ENCODE results near the gene BUD23.

The BUD23 gene

GRCh38 chr7:73678862-73679261, 4.5 kb upstream of the BUD23 start:
- Histone ChIP-seq H4K20me1 (peaks cover 72% of the 10 kb centered on the region), H3K36me3 (peaks cover 33% of the 10 kb centered on the region), H3K4me2 (no peak overlapping the region), H3K9me3 (no peaks in the 10 kb centered on the region), H3K27me3 (no peaks in the 10 kb centered on the region), H3K4me1 (peaks cover 31% of the 10 kb centered on the region), H3K4me3 (no peak overlapping the region), H3K9ac (no peak overlapping the region), H3K27ac (no peak overlapping the region)
- no peak for TF ChIP-seq Cebpa-rat (IDR thresholded peaks at IDR 0.05)

- Histone ChIP-seq H3K9ac (no peak overlapping the region), H3K4me2 (no peak overlapping the region)
Measured at GRCh38 chr7:73679709-73680108, 3.7 kb upstream of the BUD23 start.

GRCh38 chr7:73680501-73680900, 2.9 kb upstream of the BUD23 start:
- H4K20me1 ChIP-seq, result peaks cover 70% of the 10 kb centered on the region
- H3K4me2 ChIP-seq, result 0 out of 2 replicates have a peak overlapping the region, but pooled peaks have one; percentile 10
- H3K9me3 ChIP-seq, result no peaks in the 10 kb centered on the region
- TF ChIP-seq Cebpa-rat (IDR thresholded peaks at IDR 0.05), result no peak
- H3K36me3 ChIP-seq, result peaks cover 37% of the 10 kb centered on the region
- no peaks in the 10 kb centered on the region for H3K27me3 ChIP-seq
- H3K4me3 ChIP-seq, result no peak overlapping the region
- peaks cover 46% of the 10 kb centered on the region for H3K4me1 ChIP-seq
- H3K9ac ChIP-seq, result no peak overlapping the region
- H3K27ac ChIP-seq, result no peak overlapping the region

More at GRCh38 chr7:73679709-73680108, 3.7 kb upstream of the BUD23 start:
- Histone ChIP-seq H3K9me3 (no peaks in the 10 kb centered on the region), H3K4me3 (no peak overlapping the region), H3K36me3 (peaks cover 33% of the 10 kb centered on the region), H3K27me3 (no peaks in the 10 kb centered on the region), H3K4me1 (peaks cover 38% of the 10 kb centered on the region), H3K27ac (no peak overlapping the region), H4K20me1 (peaks cover 70% of the 10 kb centered on the region)
- no peak for TF ChIP-seq Cebpa-rat (IDR thresholded peaks at IDR 0.05)

GRCh38 chr7:73681031-73681430, 2.4 kb upstream of the BUD23 start:
- Histone ChIP-seq H3K4me1 (peaks cover 49% of the 10 kb centered on the region), H3K4me3 (no peak overlapping the region), H4K20me1 (peaks cover 70% of the 10 kb centered on the region), H3K27me3 (no peaks in the 10 kb centered on the region), H3K36me3 (peaks cover 39% of the 10 kb centered on the region), H3K9me3 (no peaks in the 10 kb centered on the region), H3K9ac (peak overlapping the region; percentile 95; the same call in 1 of the 2 replicates), H3K27ac (no peak overlapping the region), H3K4me2 (peak overlapping the region; percentile 99)
- no peak for TF ChIP-seq Cebpa-rat (IDR thresholded peaks at IDR 0.05)

- no peak for TF ChIP-seq Cebpa-rat (IDR thresholded peaks at IDR 0.05)
- peaks cover 49% of the 10 kb centered on the region for H3K4me1 ChIP-seq
- H4K20me1 ChIP-seq, result peaks cover 77% of the 10 kb centered on the region
- no peaks in the 10 kb centered on the region for H3K9me3 ChIP-seq
- no peaks in the 10 kb centered on the region for H3K27me3 ChIP-seq
- H3K4me3 ChIP-seq, result peak overlapping the region; percentile 96
- H3K36me3 ChIP-seq, result peaks cover 50% of the 10 kb centered on the region
- H3K27ac ChIP-seq, result peak overlapping the region; percentile 91
- H3K9ac ChIP-seq, result peak overlapping the region; percentile 95
- peak overlapping the region; percentile 99 for H3K4me2 ChIP-seq
Measured at GRCh38 chr7:73682745-73683055, 697 bp upstream of the BUD23 start.

GRCh38 chr7:73683788-73684693, 644 bp downstream of the BUD23 start:
- H3K27ac ChIP-seq, result peak overlapping the region; percentile 91
- H4K20me1 ChIP-seq, result peaks cover 77% of the 10 kb centered on the region
- peak overlapping the region; percentile 97 for H3K4me2 ChIP-seq
- TF ChIP-seq Cebpa-rat (IDR thresholded peaks at IDR 0.05), result no peak
- H3K36me3 ChIP-seq, result peaks cover 50% of the 10 kb centered on the region
- H3K4me3 ChIP-seq, result peak overlapping the region; percentile 96
- peak overlapping the region; percentile 95 for H3K9ac ChIP-seq
- H3K27me3 ChIP-seq, result no peaks in the 10 kb centered on the region
- H3K9me3 ChIP-seq, result no peaks in the 10 kb centered on the region
- peaks cover 49% of the 10 kb centered on the region for H3K4me1 ChIP-seq

GRCh38 chr7:73685311-73685710, 1.9 kb downstream of the BUD23 start:
- Histone ChIP-seq H3K9me3 (no peaks in the 10 kb centered on the region), H3K27ac (no peak overlapping the region), H4K20me1 (peaks cover 77% of the 10 kb centered on the region), H3K4me2 (peak overlapping the region; percentile 97), H3K27me3 (no peaks in the 10 kb centered on the region), H3K36me3 (peaks cover 50% of the 10 kb centered on the region), H3K4me3 (no peak overlapping the region), H3K9ac (no peak overlapping the region), H3K4me1 (peaks cover 41% of the 10 kb centered on the region)
- no peak for TF ChIP-seq Cebpa-rat (IDR thresholded peaks at IDR 0.05)

GRCh38 chr7:73688288-73688687, 4.9 kb downstream of the BUD23 start:
- H3K27me3 ChIP-seq, result no peaks in the 10 kb centered on the region
- no peak overlapping the region for H3K4me3 ChIP-seq
- no peak for TF ChIP-seq Cebpa-rat (IDR thresholded peaks at IDR 0.05)
- H3K9me3 ChIP-seq, result no peaks in the 10 kb centered on the region
- H3K27ac ChIP-seq, result no peak overlapping the region
- no peak overlapping the region for H3K4me2 ChIP-seq
- no peak overlapping the region for H3K9ac ChIP-seq
- peaks cover 79% of the 10 kb centered on the region for H3K36me3 ChIP-seq
- peaks cover 86% of the 10 kb centered on the region for H4K20me1 ChIP-seq
- peaks cover 29% of the 10 kb centered on the region for H3K4me1 ChIP-seq

- Histone ChIP-seq H3K36me3 (peaks cover 98% of the 10 kb centered on the region), H3K4me2 (no peak overlapping the region), H3K27me3 (no peaks in the 10 kb centered on the region), H3K9ac (0 out of 2 replicates have a peak overlapping the region, but pooled peaks have one; percentile 19), H3K4me3 (no peak overlapping the region), H3K4me1 (peaks cover 36% of the 10 kb centered on the region), H3K27ac (no peak overlapping the region), H4K20me1 (peaks cover 99% of the 10 kb centered on the region), H3K9me3 (no peaks in the 10 kb centered on the region)
- TF ChIP-seq Cebpa-rat (IDR thresholded peaks at IDR 0.05), result no peak
Measured at GRCh38 chr7:73690646-73691045, 7.2 kb downstream of the BUD23 start.

GRCh38 chr7:73696372-73696771, 13.0 kb downstream of the BUD23 start:
- H3K36me3 ChIP-seq, result peaks cover 86% of the 10 kb centered on the region
- no peak for TF ChIP-seq Cebpa-rat (IDR thresholded peaks at IDR 0.05)
- peaks cover 97% of the 10 kb centered on the region for H4K20me1 ChIP-seq
- no peaks in the 10 kb centered on the region for H3K9me3 ChIP-seq
- H3K27me3 ChIP-seq, result no peaks in the 10 kb centered on the region
- H3K4me1 ChIP-seq, result peaks cover 62% of the 10 kb centered on the region
- no peak overlapping the region for H3K4me3 ChIP-seq
- no peak overlapping the region for H3K27ac ChIP-seq
- no peak overlapping the region for H3K4me2 ChIP-seq
- no peak overlapping the region for H3K9ac ChIP-seq

All from BLaER1 (cell line).